G401 (cell line): ENCODE data around the gene B3GALNT2. TPM values are rescaled to one million over a fixed set of nuclear protein-coding genes. Genes with fewer than 3 reads are reported as not detected.
"Not testable (repeated sequence)": the region's sequence is repeated elsewhere in the genome, so short reads cannot be mapped to it uniquely, and the experiment has no call there.

Experiments used
- DNase-seq: peaks from one replicate; pipeline ENCODE4 v3.0.0-alpha.2; 2015; ENCODE audit warnings: low spot score
- in situ Hi-C: cut with HindIII; loops from 2 replicates; pipeline ENCODE4 v1.10.0; 2016; ENCODE audit warnings: low sequenced_read_pairs, mixed read lengths
- total RNA-seq: library from RNA; depleted of rRNA; stranded (reverse); fragments of >200 nt; shearing (Covaris generic); gene quantifications from 2 replicates; pipeline ENCODE4 v1.2.3, GENCODE V29; 2014

Gene B3GALNT2
- total RNA-seq, 1 experiment from 2014 or later = 33.8 TPM

GRCh38 chr1:235461954-235462353 is 42.3 kb downstream of the B3GALNT2 start:
- in situ Hi-C loops = no loop called here

GRCh38 chr1:235460770-235461169 is 43.5 kb downstream of the B3GALNT2 start:
- DNase-seq = no peak
- in situ Hi-C loops = no loop called here

More at GRCh38 chr1:235461954-235462353, 42.3 kb downstream of the B3GALNT2 start:
- DNase-seq = no peak

GRCh38 chr1:235457856-235458255 is 46.4 kb downstream of the B3GALNT2 start:
- DNase-seq, in situ Hi-C loops: not testable (repeated sequence)

- in situ Hi-C loops = no loop called here
Observed at GRCh38 chr1:235455823-235456222, 48.4 kb downstream of the B3GALNT2 start.

GRCh38 chr1:235455097-235455496 is 49.2 kb downstream of the B3GALNT2 start:
- DNase-seq = no peak
- in situ Hi-C loops = no loop called here

More at GRCh38 chr1:235455823-235456222, 48.4 kb downstream of the B3GALNT2 start:
- DNase-seq = peak; percentile 86

- in situ Hi-C loops = no loop called here
- no peak for DNase-seq
Observed at GRCh38 chr1:235454021-235454420, 50.2 kb downstream of the B3GALNT2 start.

- in situ Hi-C loops = no loop called here
- no peak for DNase-seq
Observed at GRCh38 chr1:235450886-235451483, 53.3 kb downstream of the B3GALNT2 start.

GRCh38 chr1:235450433-235450832 is 53.8 kb downstream of the B3GALNT2 start:
- in situ Hi-C loops = no loop called here
- no peak for DNase-seq

- in situ Hi-C loops = no loop called here
- DNase-seq = no peak
Observed at GRCh38 chr1:235448616-235449015, 55.6 kb downstream of the B3GALNT2 start.

- DNase-seq = no peak
- in situ Hi-C loops = no loop called here
Observed at GRCh38 chr1:235442788-235443429, 61.3 kb downstream of the B3GALNT2 start.

GRCh38 chr1:235441159-235441685 is 63.0 kb downstream of the B3GALNT2 start:
- no peak for DNase-seq
- in situ Hi-C loops = no loop called here

GRCh38 chr1:235434001-235434400 is 70.3 kb downstream of the B3GALNT2 start:
- DNase-seq = no peak

GRCh38 chr1:235430991-235431390 is 73.3 kb downstream of the B3GALNT2 start:
- DNase-seq = no peak
- in situ Hi-C loops = no loop called here

More at GRCh38 chr1:235434001-235434400, 70.3 kb downstream of the B3GALNT2 start:
- in situ Hi-C loops = no loop called here

- no peak for DNase-seq
- in situ Hi-C loops = no loop called here
Observed at GRCh38 chr1:235429143-235429542, 75.1 kb downstream of the B3GALNT2 start.

- in situ Hi-C loops = no loop called here
- no peak for DNase-seq
Observed at GRCh38 chr1:235427447-235427846, 76.8 kb downstream of the B3GALNT2 start.

- DNase-seq = no peak
- in situ Hi-C loops = no loop called here
Observed at GRCh38 chr1:235426680-235427079, 77.6 kb downstream of the B3GALNT2 start.

GRCh38 chr1:235426143-235426542 is 78.1 kb downstream of the B3GALNT2 start:
- in situ Hi-C loops = no loop called here

GRCh38 chr1:235425357-235425756 is 78.9 kb downstream of the B3GALNT2 start:
- in situ Hi-C loops = no loop called here
- no peak for DNase-seq

More at GRCh38 chr1:235426143-235426542, 78.1 kb downstream of the B3GALNT2 start:
- no peak for DNase-seq

GRCh38 chr1:235424092-235424491 is 80.2 kb downstream of the B3GALNT2 start:
- no peak for DNase-seq
- in situ Hi-C loops = no loop called here

GRCh38 chr1:235423214-235423652 is 81.0 kb downstream of the B3GALNT2 start:
- in situ Hi-C loops = no loop called here
- DNase-seq = no peak
